A549 (cell line): ENCODE results near the gene ISCU. TPM values are rescaled to one million over a fixed set of nuclear protein-coding genes. Genes with fewer than 3 reads are reported as not detected.

Experiments
- ATAC-seq, 2 experiments: fragments of 200-7000 bp in 1 of 2; fragments of >200 bp in 1 of 2; cut with Nextera tagmentation in 1 of 2; cut with Tn5 transposase in 1 of 2; 3 replicates each; pipeline versions ENCODE4 v1.8.0 to v1.9.1; 2018 to 2020; ENCODE audit warnings: mild to moderate bottlenecking in 1 of 2, moderate library complexity in 1 of 2
- CTCF ChIA-PET: fragments of 300-600 bp; sonication (Branson Sonifier 250); formaldehyde crosslinking; extraction: SDS; loops from one replicate; lab custom pipeline; 2021; ENCODE audit warnings: antibody characterized with exemption, inconsistent platforms; lab: Yijun Ruan, JAX
- POLR2A ChIA-PET: fragments of 350-600 bp; formaldehyde crosslinking; extraction: SDS; loops from one replicate; lab custom pipeline; 2021; ENCODE audit warnings: antibody characterized with exemption, inconsistent platforms; lab: Yijun Ruan, JAX
- DNase-seq, 2 experiments: peaks; one replicate each; pipeline versions ENCODE4 v3.0.0 to v3.0.0-alpha.2; 2011 to 2016; ENCODE audit warnings: low read depth in 1 of 2, low spot score in 1 of 2
- FAIRE-seq: peaks from 2 replicates; lab custom pipeline; 2011; peaks lifted over from hg19 to GRCh38; lab: Jason Lieb, UNC
- H3K27ac ChIP-seq, 2 experiments: fragments of >200 bp; sonication (Bioruptor Twin); formaldehyde crosslinking; 3 replicates each; pipeline ENCODE4 v1.5.1; 2016 to 2017
- H3K4me1 ChIP-seq: fragments of >200 bp; sonication (Bioruptor Twin); formaldehyde crosslinking; 3 replicates; pipeline ENCODE4 v1.6.1; 2016
- H3K4me2 ChIP-seq: fragments of >200 bp; sonication (Bioruptor Twin); formaldehyde crosslinking; 3 replicates; pipeline ENCODE4 v1.6.1; 2016
- H3K4me3 ChIP-seq: fragments of >200 bp; sonication (Bioruptor Twin); formaldehyde crosslinking; 3 replicates; pipeline ENCODE4 v1.5.1; 2016
- H3K9me3 ChIP-seq: fragments of >200 bp; sonication (Bioruptor Twin); formaldehyde crosslinking; 3 replicates; pipeline ENCODE4 v1.6.1; 2016
- BHLHE40 ChIP-seq: IDR thresholded peaks from 2 replicates; pipeline ENCODE4 v1.6.1; 2012; ENCODE audit warnings: low read depth, low read length, inconsistent platforms
- CEBPB ChIP-seq, 2 experiments: fragments of >200 bp in 1 of 2; sonication (Bioruptor Twin) in 1 of 2; formaldehyde crosslinking in 1 of 2; IDR thresholded peaks; 2 replicates each; pipeline ENCODE4 v1.6.1; 2012 to 2016
- EHF ChIP-seq: fragments of 250-450 bp; sonication (Bioruptor Pico); IDR thresholded peaks from 2 replicates; pipeline ENCODE4 v1.5.0; 2020; ENCODE audit warnings: mild to moderate bottlenecking
- EHMT2 ChIP-seq: fragments of 200-600 bp; sonication (generic); IDR thresholded peaks from 2 replicates; pipeline ENCODE4 v1.6.1; 2016; ENCODE audit warnings: antibody characterized with exemption, low read depth, mild to moderate bottlenecking, moderate library complexity
- EP300 ChIP-seq, 2 experiments: fragments of >200 bp; sonication (Bioruptor Twin); formaldehyde crosslinking; IDR thresholded peaks; 2 replicates in 1 of 2; 3 replicates in 1 of 2; pipeline ENCODE4 v1.6.1; 2016 to 2017
- FOSB ChIP-seq: fragments of 250-450 bp; sonication (Bioruptor Pico); IDR thresholded peaks from 2 replicates; pipeline ENCODE4 v1.5.0; 2020; ENCODE audit warnings: mild to moderate bottlenecking, moderate library complexity
- GATA3 ChIP-seq: IDR thresholded peaks from 2 replicates; pipeline ENCODE4 v1.6.1; 2012; ENCODE audit warnings: borderline replicate concordance
- HOXB13 ChIP-seq: fragments of 250-450 bp; sonication (Bioruptor Pico); IDR thresholded peaks from 2 replicates; pipeline ENCODE4 v1.5.0; 2020; ENCODE audit warnings: low read depth, mild to moderate bottlenecking, moderate library complexity
- KDM1A ChIP-seq: fragments of 200-600 bp; sonication (generic); IDR thresholded peaks from 2 replicates; pipeline ENCODE4 v1.6.1; 2016; ENCODE audit warnings: low read depth, mild to moderate bottlenecking
- MAZ ChIP-seq: fragments of 150-350 bp; IDR thresholded peaks from 2 replicates; pipeline ENCODE4 v1.6.1; 2014; ENCODE audit warnings: antibody characterized with exemption, low read depth, low read length, borderline replicate concordance
- NFE2L2 ChIP-seq: fragments of 150-350 bp; conservative IDR thresholded peaks from 2 replicates; pipeline ENCODE4 v1.6.1; 2014; ENCODE audit warnings: low read length
- NR3C1 ChIP-seq: fragments of >200 bp; sonication (Bioruptor Twin); formaldehyde crosslinking; IDR thresholded peaks from 3 replicates; pipeline ENCODE4 v1.6.1; 2017
- TFCP2L1 ChIP-seq: fragments of 250-450 bp; sonication (Bioruptor Pico); IDR thresholded peaks from 2 replicates; pipeline ENCODE4 v1.5.0; 2021; ENCODE audit warnings: mild to moderate bottlenecking
- ZFP36 ChIP-seq: fragments of 450-650 bp; IDR thresholded peaks from 2 replicates; pipeline ENCODE4 v1.6.1; 2014; ENCODE audit warnings: borderline replicate concordance; ENCODE audit not compliant: partially characterized antibody
- ZNF302 ChIP-seq: fragments of 250-450 bp; sonication (Bioruptor Pico); IDR thresholded peaks from 2 replicates; pipeline ENCODE4 v1.9.0; 2021; ENCODE audit warnings: inconsistent platforms, mild to moderate bottlenecking, moderate library complexity
- WGBS: methylation state at CpG from one replicate; pipeline ENCODE4 v1.1.6; 2017; ENCODE audit errors: missing lambda C conversion rate; 5-methylcytosine and 5-hydroxymethylcytosine counted together
- polyA plus RNA-seq, 4 experiments: library from polyadenylated mRNA; depleted of rRNA in 3 of 4; stranded (reverse); fragments of >200 nt; fragmentation: RNase III in 1 of 4; extraction: RNeasy Plus Mini Kit Qiagen cat#74134 plus additional on column Dnase treatment in 1 of 4; gene quantifications; 2 replicates in 3 of 4; 3 replicates in 1 of 4; pipeline ENCODE4 v1.2.3, GENCODE V29; 2011 to 2017
- TF ChIP-seq, protein P1 (sequence below): fragments of >200 bp; sonication (Bioruptor Twin); formaldehyde crosslinking; IDR thresholded peaks from 3 replicates; pipeline ENCODE4 v1.6.1; 2016
- TF ChIP-seq, protein P2 (sequence below): IDR thresholded peaks from 2 replicates; pipeline ENCODE4 v1.6.1; 2012
- TF ChIP-seq, protein P3 (sequence below): fragments of >200 bp; sonication (Bioruptor Twin); formaldehyde crosslinking; IDR thresholded peaks from 2 replicates; pipeline ENCODE4 v1.6.1; 2016
- TF ChIP-seq, protein P4 (sequence below): fragments of 200-600 bp; sonication (generic); IDR thresholded peaks from 2 replicates; pipeline ENCODE4 v1.6.1; 2016; ENCODE audit warnings: antibody characterized with exemption, mild to moderate bottlenecking, moderate library complexity
- TF ChIP-seq, protein P5 (sequence below): fragments of 450-650 bp; IDR thresholded peaks from 2 replicates; pipeline ENCODE4 v1.6.1; 2014; ENCODE audit warnings: antibody characterized with exemption
- TF ChIP-seq, protein P6 (sequence below): fragments of 250-450 bp; sonication (Bioruptor Pico); IDR thresholded peaks from 2 replicates; pipeline ENCODE4 v1.5.0; 2020; ENCODE audit warnings: low read depth, mild to moderate bottlenecking, moderate library complexity
- TF ChIP-seq, protein P7 (sequence below): fragments of 150-350 bp; IDR thresholded peaks from 2 replicates; pipeline ENCODE4 v1.6.1; 2014; ENCODE audit warnings: low read depth, mild to moderate bottlenecking, low read length
- TF ChIP-seq, protein P8 (sequence below): fragments of 250-450 bp; sonication (Bioruptor Pico); IDR thresholded peaks from 2 replicates; pipeline ENCODE4 v1.5.0; 2021; ENCODE audit warnings: mild to moderate bottlenecking, moderate library complexity, borderline replicate concordance

ISCU gene
- polyA plus RNA-seq, 2 of the 4 experiments (the other 2 are of a cell fraction), result 97.5 to 174 TPM

DNA sequence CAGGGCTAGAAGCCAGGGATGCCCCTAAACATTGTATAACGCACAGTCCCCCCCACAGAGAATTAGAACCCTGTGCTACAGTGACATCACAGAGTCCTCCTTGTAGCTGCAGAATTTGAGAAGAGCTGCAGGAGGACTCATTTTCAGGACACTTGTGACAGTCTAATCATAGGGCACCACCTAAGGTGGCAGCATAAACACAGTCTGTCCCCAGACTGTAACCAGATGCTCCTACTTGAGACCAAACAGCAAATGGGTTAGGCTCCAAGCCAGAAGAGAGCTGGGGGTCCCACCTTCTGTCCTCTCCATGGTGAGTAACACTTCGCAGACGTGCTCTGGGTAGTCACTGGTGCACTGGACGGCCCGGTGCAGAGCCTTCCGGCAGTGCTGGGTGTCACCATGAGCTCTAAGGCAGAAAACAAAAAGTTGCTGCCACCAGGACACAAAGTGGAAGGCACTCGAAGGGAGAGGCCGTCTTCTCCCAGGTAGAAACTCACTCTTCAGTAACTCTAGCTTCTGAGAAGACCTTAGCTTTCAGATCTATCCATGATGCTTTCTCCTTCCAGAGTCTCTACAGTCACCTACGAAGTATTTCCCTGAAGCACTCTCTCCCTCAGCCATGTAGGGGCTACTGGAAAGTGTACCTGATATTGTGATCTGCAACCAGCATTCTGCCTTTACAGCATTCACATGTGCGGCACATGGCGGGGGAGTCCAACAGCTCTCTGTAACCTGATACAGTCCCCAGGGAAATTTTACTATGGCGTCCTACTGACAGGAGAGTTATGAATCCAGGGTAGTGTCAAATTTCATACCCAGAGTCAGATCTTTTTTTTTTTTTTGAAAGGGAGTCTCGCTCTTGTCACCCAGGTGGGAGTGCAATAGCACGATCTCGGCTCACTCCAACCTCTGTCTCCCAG lies 30.2 kb upstream of the ISCU start:
- WGBS, result 94% methylated on average over 15 of the region's 15 CpGs
- POLR2A ChIA-PET, result no interaction called here
- CTCF ChIA-PET, result interaction anchor here (0.6 to 2.6 kb wide), 8 partner anchors 9 to 891 kb away, joined by 3 to 10 read pairs (median 4); no protein-coding TSS in a partner anchor
- TF ChIP-seq NR3C1 (no peak), HOXB13 (CRISPR knock-in tag) (no peak), EHF (CRISPR knock-in tag) (no peak), ZNF302 (no peak), MAZ (no peak), ZFP36 (no peak), KDM1A (no peak), TFCP2L1 (CRISPR knock-in tag) (no peak), CEBPB (IDR thresholded peaks at IDR 0.05) (no peak)
- TF ChIP-seq, protein P1, sequence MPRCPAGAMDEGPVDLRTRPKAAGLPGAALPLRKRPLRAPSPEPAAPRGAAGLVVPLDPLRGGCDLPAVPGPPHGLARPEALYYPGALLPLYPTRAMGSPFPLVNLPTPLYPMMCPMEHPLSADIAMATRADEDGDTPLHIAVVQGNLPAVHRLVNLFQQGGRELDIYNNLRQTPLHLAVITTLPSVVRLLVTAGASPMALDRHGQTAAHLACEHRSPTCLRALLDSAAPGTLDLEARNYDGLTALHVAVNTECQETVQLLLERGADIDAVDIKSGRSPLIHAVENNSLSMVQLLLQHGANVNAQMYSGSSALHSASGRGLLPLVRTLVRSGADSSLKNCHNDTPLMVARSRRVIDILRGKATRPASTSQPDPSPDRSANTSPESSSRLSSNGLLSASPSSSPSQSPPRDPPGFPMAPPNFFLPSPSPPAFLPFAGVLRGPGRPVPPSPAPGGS, result no peak
- TF ChIP-seq, protein P2, sequence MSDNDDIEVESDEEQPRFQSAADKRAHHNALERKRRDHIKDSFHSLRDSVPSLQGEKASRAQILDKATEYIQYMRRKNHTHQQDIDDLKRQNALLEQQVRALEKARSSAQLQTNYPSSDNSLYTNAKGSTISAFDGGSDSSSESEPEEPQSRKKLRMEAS, result no peak
- TF ChIP-seq, protein P3, sequence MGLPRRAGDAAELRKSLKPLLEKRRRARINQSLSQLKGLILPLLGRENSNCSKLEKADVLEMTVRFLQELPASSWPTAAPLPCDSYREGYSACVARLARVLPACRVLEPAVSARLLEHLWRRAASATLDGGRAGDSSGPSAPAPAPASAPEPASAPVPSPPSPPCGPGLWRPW, result no peak
- TF ChIP-seq, protein P4, sequence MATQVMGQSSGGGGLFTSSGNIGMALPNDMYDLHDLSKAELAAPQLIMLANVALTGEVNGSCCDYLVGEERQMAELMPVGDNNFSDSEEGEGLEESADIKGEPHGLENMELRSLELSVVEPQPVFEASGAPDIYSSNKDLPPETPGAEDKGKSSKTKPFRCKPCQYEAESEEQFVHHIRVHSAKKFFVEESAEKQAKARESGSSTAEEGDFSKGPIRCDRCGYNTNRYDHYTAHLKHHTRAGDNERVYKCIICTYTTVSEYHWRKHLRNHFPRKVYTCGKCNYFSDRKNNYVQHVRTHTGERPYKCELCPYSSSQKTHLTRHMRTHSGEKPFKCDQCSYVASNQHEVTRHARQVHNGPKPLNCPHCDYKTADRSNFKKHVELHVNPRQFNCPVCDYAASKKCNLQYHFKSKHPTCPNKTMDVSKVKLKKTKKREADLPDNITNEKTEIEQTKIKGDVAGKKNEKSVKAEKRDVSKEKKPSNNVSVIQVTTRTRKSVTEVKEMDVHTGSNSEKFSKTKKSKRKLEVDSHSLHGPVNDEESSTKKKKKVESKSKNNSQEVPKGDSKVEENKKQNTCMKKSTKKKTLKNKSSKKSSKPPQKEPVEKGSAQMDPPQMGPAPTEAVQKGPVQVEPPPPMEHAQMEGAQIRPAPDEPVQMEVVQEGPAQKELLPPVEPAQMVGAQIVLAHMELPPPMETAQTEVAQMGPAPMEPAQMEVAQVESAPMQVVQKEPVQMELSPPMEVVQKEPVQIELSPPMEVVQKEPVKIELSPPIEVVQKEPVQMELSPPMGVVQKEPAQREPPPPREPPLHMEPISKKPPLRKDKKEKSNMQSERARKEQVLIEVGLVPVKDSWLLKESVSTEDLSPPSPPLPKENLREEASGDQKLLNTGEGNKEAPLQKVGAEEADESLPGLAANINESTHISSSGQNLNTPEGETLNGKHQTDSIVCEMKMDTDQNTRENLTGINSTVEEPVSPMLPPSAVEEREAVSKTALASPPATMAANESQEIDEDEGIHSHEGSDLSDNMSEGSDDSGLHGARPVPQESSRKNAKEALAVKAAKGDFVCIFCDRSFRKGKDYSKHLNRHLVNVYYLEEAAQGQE, result no peak
- TF ChIP-seq, protein P5, sequence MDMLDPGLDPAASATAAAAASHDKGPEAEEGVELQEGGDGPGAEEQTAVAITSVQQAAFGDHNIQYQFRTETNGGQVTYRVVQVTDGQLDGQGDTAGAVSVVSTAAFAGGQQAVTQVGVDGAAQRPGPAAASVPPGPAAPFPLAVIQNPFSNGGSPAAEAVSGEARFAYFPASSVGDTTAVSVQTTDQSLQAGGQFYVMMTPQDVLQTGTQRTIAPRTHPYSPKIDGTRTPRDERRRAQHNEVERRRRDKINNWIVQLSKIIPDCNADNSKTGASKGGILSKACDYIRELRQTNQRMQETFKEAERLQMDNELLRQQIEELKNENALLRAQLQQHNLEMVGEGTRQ, result no peak
- TF ChIP-seq, protein P6, sequence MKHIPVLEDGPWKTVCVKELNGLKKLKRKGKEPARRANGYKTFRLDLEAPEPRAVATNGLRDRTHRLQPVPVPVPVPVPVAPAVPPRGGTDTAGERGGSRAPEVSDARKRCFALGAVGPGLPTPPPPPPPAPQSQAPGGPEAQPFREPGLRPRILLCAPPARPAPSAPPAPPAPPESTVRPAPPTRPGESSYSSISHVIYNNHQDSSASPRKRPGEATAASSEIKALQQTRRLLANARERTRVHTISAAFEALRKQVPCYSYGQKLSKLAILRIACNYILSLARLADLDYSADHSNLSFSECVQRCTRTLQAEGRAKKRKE (CRISPR knock-in tag), result no peak
- Histone ChIP-seq H3K4me2 (no peak overlapping the region), H3K4me1 (no peaks in the 10 kb centered on the region), H3K27ac (no peak overlapping the region), H3K4me3 (no peak overlapping the region), H3K9me3 (no peaks in the 10 kb centered on the region)
- FAIRE-seq, result no peak
- ATAC-seq, result peak in 1 of 2 experiments; percentile 47; a peak in 2 of 6 replicates
- no peak for DNase-seq

DNA sequence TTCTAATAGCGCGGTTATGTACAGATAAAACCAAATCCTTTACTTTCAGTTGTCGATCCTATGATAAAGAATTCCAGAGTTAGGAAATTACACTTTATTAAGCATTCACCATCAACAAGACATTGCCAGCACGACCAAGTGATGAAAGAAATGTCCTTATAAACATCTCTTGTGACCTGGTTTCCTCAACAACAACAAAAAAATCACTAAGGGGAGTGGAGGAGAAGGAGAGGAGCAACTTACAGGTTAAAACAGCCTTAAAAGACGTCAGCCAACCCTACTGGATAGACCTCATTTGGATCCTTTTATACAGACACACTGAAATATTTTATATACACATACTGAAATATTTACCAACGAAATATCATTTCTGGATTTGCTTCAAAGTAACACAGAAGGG lies 24.2 kb upstream of the ISCU start:
- H3K27ac ChIP-seq, result no peak overlapping the region
- ChIA-PET POLR2A (no interaction called here), CTCF (interaction anchor here (1.3 kb wide), 1 partner anchor 25 kb away, joined by 3 read pairs; no protein-coding TSS in a partner anchor)
- DNase-seq (no peak), FAIRE-seq (no peak), ATAC-seq (no peak)
- H3K4me1 ChIP-seq, result no peaks in the 10 kb centered on the region
- TF ChIP-seq FOSB (CRISPR knock-in tag) (no peak), EP300 (IDR thresholded peaks at IDR 0.05) (no peak), BHLHE40 (no peak), NFE2L2 (no peak), EHMT2 (no peak), GATA3 (no peak), HOXB13 (CRISPR knock-in tag) (no peak), NR3C1 (no peak)
- TF ChIP-seq, protein P7, sequence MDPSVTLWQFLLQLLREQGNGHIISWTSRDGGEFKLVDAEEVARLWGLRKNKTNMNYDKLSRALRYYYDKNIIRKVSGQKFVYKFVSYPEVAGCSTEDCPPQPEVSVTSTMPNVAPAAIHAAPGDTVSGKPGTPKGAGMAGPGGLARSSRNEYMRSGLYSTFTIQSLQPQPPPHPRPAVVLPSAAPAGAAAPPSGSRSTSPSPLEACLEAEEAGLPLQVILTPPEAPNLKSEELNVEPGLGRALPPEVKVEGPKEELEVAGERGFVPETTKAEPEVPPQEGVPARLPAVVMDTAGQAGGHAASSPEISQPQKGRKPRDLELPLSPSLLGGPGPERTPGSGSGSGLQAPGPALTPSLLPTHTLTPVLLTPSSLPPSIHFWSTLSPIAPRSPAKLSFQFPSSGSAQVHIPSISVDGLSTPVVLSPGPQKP, result no peak
- TF ChIP-seq, protein P8, sequence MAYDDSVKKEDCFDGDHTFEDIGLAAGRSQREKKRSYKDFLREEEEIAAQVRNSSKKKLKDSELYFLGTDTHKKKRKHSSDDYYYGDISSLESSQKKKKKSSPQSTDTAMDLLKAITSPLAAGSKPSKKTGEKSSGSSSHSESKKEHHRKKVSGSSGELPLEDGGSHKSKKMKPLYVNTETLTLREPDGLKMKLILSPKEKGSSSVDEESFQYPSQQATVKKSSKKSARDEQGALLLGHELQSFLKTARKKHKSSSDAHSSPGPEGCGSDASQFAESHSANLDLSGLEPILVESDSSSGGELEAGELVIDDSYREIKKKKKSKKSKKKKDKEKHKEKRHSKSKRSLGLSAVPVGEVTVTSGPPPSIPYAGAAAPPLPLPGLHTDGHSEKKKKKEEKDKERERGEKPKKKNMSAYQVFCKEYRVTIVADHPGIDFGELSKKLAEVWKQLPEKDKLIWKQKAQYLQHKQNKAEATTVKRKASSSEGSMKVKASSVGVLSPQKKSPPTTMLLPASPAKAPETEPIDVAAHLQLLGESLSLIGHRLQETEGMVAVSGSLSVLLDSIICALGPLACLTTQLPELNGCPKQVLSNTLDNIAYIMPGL, result no peak
- TF ChIP-seq, all 56 proteins: peak for 0
- no peaks in the 10 kb centered on the region for H3K9me3 ChIP-seq
- no peak overlapping the region for H3K4me2 ChIP-seq
- 77% methylated on average over 6 of the region's 6 CpGs for WGBS
- H3K4me3 ChIP-seq, result no peak overlapping the region
